HG03280 (cell line): ENCODE measurements around the gene TKT.
"Not testable (repeated sequence)": the region's sequence is repeated elsewhere in the genome, so short reads cannot be mapped to it uniquely, and the experiment has no call there.

Source experiments
- ATAC-seq: cut with Tn5 transposase; IDR thresholded peaks from one replicate; pipeline ENCODE4 v1.9.1; 2021; ENCODE audit warnings: mild to moderate bottlenecking, moderate library complexity; ENCODE audit not compliant: unreplicated experiment

Gene TKT

DNA sequence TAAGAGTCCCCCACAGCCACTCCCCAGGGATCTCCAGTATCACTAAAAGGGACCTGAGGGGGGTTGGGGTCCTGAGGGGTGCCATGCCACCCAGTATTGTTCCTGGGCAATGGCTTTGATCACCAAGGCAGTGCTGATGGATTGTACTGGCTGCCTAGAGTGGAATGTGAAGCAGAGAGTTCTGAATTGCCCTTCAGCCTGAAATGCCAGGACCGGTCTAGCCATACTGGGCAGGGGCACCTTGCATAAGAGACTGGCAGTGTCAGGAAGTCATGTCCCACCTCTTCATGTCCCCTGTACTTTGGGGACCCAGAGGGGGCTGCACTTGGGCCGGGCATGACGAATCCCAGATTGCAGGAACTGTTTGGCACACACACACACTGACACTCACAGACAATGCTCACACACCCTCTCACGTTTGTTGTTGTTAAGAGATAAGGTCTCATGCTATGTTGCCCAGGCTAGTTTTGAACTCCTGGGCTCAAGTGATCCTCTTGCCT is 4.5 kb upstream of the TKT start:
- no peak for ATAC-seq

DNA sequence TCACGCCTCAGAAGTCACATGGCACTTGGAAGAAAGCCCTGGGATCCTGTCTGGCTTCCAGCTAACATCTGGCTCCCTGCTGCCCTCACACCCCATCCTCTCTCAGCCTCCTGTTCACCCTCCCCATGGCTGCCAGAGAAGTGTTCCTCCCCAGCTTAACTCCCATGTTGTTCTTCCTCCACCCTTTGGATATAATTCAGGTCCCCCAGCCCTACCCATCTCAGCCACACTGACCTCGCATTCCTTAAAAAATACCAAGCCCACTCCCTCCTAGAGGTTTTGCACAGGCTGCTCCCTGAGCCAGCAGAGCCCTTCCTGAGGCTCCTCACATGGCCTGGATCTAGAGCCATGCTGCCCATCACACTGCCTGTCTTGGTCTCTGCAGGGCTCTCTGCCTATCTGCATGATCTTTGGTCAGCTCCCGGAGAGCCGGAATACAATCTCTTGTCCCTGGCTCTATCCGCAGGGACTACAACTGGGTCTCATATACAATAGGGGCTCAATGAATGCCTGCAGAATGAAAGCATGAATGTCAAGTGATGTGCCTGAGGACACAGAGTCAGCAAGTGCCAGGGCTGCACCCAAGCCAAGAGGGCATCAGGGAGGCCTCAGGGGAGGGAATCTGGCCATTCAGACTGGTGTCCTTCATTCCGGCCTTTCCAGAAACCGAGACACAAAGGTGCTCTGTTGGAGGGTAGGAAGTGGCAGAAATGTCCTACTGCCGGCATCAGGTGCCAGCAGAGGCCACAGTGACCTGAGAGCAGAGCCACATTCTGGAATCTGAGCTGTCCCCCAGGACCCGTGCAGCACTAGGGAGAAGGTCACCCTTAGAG is 3.8 kb upstream of the TKT start:
- ATAC-seq: no peak

DNA sequence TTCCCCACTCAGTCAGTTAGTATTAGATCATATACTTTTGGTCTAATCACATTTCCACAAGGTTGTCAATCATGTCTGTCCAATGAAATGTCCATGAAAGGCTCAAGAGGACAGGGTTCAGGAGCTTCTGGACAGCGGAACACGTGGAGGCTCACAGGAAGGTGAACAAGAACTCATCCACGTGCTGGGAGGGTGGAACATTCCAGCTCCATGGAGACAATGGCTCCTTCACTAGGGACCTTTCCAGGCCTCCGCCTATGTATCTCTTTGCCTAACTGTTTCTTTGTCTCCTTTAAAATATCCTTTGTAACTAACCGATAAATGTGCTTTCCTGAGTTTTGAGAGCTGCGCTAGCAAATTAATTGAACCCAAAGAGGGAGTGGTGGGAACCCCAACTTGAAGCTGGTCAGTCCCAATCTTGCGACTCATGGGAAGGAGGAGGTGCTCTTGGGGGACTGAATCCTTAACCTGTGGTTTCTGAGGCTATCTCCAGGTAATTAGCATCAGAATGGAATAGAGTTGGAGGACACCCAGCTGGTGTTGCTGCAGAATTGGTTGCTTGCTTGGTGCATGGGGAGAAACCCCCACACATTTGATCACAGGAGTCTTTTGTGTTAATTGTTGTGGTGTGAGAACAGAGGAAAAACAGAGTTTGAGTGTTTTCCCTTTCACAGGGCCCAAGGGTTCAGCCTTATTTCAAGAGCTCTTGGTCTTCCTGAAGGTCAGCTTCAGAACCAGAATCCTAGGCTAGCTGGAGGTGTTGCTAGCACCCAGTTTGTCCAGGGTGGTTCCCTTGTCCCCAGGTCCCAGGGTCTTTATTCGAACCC is 3.0 kb upstream of the TKT start:
- ATAC-seq: no peak

DNA sequence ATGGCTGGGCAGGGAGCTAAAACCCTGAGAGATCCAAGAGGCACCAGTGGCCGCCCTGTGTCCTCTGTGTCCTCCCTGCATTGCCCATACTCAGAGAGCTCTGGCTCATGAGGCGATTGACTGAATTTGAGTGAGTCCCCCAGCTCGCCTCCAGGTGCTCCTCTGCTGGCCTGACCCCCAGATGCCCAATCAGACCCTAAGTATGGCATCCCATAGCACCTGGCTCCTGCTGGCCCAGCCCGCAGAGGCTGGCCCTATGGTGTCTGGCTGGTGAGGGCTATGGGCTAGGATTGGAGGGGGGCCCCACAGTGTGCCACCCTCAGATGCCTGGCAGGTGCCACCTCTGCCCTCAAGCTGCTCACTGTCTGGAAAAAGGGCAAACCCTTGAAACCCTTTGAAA is 1.6 kb upstream of the TKT start:
- ATAC-seq: no peak

DNA sequence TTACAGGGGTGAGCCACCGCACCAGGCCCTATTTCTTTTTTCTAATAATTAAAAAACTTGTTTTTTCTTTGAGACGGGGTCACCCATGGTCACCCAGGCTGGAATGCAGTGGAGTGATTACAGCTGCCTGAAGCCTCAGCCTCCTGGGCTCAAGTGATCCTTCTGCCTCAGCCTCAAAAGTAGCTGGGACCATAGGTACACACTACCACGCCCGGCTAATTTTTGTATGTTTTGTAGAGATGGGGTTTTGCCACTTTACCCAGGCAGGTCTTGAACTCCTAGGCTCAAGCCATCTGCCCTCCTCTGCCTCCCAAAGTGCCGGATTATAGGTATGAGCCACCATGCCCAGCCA is 858 bp upstream of the TKT start:
- ATAC-seq: no peak

DNA sequence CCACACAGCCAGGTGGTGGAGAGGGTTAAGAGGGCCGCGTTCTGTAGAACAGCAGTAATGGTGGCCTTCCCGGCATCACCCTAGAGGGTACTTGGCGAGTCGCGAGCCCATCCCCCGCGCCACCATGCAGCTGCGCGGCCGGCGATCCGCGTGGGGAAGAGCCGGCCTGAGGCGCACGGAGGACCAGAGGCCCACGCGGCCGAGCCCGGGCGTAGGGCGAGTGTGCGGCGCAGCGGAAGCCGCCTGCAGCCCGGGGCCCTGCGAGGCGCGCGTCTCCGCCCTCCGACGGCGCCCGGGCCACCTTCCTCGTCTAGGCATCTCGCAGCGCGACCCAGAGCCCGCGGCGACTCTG is 423 bp downstream of the TKT start:
- ATAC-seq: peak; percentile 39

DNA sequence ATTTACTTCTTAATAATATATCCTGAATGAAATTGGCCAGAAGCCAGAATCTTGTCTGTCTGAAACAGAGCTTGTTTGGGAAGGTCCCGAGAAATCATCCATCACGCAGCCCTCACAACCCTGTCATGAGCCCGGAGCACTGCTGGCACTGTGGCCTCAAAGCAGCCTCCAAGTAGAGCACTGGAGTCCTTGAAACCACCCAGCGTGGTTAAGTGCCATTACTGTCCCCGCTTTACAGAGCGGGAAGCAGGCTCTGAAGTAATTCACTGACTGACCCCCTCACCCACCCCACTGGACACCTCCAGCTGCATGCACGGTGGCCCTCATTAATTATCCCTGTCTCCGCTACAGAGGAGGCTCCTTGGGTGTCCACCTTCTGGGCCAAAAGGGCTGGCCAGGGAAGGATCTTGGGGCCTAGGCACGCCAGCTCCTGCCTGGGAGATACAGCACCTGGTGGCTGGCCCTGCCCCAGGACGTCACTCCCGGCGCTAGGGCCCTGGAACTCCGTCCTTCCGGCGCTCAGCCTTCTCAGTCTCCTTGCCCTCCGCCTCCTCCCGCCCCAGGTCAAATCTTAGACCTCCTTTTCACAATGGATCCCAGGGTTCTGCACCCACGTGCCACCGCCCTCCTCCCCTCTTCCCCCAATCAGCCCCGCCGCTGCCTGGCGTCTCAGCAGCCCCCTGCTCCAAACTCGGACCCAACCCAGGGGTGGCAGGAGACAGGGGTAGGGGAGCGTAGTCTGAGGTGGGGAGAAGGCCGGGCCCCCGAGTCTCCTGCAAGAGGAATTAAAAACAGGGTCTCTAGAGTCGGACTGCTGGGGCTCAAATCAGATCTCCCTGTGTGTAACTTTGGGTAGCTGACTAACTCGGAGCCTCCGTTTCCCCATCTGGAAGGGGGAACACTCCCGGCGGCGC is 1.1 kb downstream of the TKT start:
- ATAC-seq: peak; percentile 32

DNA sequence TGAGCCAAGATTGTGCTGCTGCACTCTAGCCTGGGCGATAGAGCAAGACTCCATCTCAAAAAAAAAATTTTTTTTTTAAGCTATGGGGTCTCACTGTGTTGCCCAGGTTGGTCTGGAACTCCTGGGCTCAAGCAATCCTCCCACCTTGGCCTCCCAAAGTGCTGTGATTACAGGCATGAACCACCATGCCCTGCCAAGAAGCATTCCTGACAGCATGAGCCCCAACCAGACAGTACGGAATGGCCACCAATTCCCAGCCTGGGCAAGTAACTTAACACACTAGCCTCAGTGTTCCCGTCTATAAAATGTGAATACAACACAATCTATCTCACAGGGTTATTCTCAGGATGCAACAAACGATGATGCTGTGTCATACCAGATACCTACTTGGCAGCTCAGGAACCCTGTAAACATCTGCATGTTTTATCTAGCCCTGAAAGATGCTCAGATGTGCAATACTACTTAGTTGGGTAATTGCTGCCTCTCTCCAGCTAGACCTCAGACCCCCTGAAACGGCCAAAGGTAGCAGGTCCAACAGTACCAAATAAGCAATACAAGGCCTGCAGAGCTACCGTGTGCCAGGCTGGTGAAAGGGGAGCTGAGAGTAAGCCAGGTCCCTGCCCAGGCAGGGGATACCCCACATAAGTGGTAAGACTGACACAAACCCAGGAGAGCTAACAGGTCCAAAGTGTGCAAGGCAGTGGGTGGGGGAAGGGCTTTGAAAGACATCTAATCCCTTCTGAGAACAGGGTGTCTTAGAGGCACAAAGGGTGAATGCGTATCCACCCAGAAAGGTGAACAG is 1.9 kb downstream of the TKT start:
- ATAC-seq: no peak

DNA sequence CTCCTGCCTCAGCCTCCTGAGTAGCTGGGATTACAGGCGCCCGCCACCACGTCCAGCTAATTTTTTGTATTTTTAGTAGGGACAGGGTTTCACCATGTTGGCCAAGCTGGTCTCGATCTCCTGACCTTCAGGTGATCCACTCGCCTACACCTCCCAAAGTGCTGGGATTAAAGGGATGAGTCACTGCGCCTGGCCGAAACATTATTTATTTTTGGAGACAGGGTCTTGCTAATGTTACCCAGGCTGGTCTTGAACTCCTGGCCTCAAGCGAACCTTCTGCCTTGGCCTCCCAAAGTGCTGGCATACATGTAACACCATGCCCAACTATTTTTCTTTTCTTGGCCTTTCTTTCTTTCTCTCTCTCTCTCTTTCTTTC is 2.9 kb downstream of the TKT start:
- not testable (repeated sequence) for ATAC-seq

DNA sequence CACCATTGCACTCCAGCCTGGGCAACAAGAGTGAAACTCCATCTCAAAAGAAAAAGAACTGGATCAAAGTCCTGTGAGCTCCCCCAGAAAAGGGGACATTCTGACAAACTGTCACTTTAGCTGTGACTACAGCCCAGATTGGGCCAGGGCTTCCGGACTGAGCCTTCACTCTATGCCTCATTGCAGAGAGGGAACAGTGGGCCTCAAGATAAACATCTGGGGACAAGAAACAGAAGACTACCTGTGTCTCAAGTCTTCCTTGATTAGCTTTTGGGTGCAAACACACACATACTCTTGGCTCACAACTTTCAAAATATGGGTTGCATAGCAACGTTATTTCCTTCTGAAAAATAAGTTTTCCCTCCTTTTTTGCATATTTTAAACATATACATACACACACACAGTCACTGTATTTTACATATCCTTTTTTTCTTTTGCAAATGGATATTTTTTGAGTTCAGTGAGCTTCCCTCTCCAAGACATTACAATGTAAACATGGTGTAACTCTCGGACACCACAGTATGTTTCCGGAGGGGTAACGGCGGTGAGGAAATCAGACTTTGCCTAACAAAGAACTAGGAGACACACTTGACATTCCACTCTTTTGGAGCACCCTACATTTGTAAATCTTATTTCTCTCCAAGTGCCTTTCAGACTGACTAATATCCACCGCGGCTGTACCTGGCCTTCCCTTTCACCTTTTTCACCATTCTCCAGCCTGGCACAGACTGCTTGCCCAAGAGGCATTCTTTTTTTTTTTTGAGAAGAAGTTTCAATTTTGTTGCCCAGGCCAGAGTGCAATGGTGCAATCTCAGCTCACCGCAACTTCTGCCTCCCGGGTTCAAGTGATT is 3.5 kb downstream of the TKT start:
- ATAC-seq: no peak

DNA sequence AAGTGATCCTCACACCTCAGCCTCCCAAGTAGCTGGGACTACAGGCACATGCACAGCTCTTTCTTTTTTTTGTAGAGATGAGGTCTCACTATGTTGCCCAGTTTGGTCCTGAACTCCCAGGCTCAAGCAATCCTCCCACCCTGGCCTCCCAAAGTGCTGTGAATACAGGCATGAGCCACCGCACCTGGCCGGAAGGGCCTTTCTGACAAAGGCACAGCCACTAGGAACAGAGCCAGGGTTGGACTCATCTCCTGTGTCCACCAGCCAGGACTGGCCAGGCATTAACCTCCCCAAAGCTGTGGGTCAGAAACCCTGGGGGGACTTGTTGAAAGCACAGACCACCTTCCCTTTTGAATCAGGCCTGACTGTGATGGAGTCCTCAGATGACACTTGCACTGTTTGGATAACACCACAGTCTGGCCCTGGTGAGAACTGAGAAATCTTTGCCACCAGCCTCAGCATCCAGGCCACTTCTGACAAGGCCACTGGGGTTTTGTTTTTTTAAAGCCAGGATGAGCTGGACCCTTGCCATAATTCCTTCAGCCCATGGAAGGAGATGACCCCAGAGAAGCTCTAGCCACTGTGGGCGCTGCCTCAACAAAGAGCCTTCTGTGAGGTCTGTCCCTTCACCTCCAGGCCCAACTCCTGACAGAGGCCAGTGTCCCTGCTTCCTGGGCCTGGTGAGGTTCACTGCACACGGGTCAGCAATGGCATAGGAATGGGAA is 4.8 kb downstream of the TKT start:
- ATAC-seq: no peak

DNA sequence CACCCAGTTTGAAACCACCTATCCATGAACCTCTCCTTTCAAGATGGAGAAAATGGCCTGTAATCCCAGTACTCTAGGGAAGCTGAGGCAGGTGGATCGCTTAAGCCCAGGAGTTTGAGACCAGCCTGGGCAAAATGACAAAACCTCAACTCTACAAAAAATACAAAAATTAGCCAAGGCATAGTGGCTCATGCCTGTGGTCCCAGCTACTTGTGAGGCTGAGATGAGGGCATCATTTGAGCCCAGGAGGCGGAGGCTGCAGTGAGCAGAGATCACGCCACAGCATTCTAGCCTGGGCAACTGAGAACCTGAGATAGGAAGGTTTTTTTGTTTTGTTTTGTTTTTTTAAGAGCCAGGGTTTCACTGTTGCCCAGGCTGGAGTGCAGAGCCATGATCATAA is 5.4 kb downstream of the TKT start:
- no peak for ATAC-seq

DNA sequence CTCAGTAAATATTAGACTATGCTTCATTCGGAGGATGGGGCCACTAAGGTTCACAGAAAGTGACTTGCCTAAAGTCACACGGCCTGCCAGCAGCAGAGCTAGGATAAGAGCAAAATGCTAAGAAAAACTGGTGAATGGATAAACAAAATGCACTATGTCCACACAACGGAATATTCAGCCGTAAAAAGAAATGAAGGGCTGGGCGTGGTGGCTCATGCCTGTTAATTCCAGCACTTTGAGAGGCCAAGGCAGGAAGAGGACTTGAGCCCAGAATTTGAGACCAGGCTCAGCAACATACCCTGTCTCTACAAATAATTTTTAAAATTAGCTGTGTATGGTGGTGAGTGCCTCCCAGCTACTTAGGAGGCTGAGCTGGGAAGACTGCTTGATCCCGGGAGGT is 7.7 kb downstream of the TKT start:
- ATAC-seq: no peak

DNA sequence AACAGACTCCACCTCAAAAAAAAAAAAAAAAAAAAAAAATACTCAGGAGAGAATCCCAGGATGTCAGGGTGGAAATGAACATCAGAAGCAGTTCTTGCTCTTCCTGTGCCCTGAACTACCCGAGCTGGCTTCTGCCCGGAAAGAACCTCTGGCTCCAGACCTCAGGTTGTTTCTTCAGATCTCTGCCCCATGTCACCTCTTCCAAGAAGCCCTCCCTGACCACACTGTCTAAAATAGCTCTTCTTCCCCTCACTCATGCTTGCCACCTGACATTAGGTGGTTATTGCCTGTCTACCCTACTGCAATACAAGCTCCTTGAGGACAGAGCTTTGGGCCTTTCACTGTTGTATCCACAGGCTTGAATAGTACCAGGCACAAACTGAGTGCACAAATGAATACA is 8.2 kb downstream of the TKT start:
- ATAC-seq: no peak

DNA sequence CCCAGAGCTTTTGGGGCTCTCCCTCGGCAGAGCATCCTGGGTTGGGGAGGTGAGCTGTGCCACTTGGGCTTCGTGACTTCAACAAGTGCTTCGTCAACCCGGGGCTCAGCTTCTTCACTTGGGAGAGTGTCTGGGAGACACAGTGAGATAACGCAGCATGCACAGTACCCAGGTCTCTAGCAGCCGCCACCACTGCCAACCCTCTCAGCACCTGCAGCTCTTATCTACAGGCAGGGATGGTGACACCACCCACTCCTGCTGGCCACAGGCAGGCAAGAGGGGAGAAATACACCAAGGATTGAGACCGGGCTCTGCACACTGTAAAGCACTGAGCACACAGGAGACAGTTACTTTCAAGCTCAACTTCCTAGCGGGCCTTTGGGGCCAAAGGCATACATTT is 11.6 kb downstream of the TKT start:
- ATAC-seq: no peak

DNA sequence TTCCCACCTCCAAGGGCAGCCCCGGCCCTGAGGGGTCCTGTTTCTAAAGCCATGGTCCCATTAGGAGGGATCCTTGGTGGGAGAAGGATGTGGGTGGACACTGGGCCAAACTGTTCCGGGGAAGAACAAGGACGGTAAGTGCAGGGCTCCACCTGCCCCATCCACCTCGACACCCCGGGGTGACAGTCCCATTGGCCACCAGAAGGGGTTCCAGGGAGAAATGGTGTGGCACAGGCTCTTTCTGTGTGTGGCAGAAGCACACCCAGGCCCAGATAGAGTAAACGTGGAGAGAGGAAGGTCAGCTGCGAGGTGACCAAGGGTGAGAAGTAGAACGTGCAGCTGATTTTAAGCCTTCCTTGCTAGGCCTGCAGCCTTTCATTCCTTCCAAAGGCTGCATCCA is 12.0 kb downstream of the TKT start:
- no peak for ATAC-seq

DNA sequence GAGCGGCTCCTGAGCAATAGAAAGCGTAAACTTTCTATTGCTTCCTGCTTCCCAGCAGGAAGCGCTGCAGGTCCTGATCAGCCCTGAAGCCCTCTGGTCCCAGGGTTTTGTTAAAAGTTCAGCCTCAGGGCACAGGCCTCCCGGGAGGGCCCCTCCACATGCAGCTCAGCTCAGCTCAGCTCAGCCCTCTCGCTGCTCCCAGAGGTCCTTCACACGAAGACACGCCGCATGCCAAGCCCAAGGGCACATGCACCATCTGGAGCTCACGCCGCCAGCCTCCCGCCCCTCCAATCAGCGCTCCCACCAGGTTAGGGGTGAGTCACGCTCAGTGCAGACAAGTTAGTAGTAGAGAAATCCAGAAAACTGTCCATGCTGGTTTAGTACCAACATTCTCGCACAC is 12.7 kb downstream of the TKT start:
- ATAC-seq: no peak

DNA sequence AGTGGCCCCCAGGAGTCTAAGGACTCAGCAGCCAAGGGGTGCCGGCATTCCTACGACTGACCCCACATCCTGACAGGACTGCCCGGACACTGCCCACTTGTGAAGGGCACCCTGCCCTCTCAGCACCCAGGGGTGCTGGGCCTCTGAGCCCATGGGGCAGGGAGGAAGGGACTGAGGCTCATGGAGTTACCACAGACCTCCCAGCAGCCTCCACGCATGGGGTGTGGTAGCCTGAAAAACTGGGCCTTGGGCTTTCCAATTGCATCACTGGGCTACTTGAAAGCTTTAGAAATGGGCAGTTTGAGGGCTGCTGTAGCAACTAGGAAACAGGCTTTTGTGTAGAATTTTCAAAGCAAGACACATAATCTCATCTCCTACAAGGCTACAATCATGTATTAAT is 13.2 kb downstream of the TKT start:
- ATAC-seq: no peak

DNA sequence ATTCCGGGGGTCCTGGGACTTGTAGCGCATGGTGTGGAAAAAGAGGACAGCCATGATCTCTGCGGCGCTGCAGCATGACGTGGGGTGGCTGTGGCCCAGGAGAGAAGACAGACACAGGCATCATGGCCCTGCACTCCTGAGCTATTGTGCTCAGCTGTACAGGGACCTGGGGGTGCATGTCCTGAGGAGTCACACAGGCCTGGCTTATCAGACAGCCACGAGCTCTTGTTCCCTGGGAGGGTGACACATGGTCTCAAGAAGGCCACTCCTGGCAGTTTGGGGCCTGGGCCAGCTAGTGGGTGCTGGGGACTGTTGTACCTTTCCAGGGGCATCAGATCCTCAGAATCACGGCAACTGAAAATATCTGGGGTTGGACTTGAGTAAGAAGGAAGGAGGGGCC is 13.7 kb downstream of the TKT start:
- no peak for ATAC-seq
